Amygdala (tissue), 56 donors: ENCODE measurements around the gene PLEK.
A peak's percentile ranks its signal among the peaks of the same experiment; 100 is the strongest.
"Not testable (repeated sequence)": the region's sequence is repeated elsewhere in the genome, so short reads cannot be mapped to it uniquely, and the experiment has no call there.

Source experiments
- DNase-seq, 56 donors: peaks; one replicate each; lab custom pipeline; 2025; lab: John Stamatoyannopoulos, UW

PLEK gene

DNA sequence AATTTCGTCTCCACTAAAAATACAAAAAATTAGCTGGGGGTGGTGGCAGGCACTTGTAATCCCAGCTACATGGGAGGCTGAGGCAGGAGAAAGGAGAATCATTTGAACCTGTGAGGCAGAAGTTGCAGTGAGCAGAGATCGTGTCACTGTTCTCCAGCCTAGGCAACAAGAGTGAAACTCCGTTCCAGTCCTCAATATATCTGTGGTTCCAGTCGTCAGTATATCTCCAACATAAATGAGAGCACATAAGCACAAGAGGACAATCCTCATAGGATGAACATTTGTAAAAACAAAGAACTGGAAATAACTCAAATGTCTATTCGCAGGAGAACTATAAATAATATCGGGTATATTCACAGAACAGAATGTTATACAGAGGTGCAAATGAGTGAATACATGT lies 13.1 kb upstream of the PLEK start:
- DNase-seq, result no peak

GRCh38 chr2:68352651-68353391 lies 12.3 kb upstream of the PLEK start:
- DNase-seq, result no peak

GRCh38 chr2:68356599-68357239 lies 8.4 kb upstream of the PLEK start:
- DNase-seq, result no peak

DNA sequence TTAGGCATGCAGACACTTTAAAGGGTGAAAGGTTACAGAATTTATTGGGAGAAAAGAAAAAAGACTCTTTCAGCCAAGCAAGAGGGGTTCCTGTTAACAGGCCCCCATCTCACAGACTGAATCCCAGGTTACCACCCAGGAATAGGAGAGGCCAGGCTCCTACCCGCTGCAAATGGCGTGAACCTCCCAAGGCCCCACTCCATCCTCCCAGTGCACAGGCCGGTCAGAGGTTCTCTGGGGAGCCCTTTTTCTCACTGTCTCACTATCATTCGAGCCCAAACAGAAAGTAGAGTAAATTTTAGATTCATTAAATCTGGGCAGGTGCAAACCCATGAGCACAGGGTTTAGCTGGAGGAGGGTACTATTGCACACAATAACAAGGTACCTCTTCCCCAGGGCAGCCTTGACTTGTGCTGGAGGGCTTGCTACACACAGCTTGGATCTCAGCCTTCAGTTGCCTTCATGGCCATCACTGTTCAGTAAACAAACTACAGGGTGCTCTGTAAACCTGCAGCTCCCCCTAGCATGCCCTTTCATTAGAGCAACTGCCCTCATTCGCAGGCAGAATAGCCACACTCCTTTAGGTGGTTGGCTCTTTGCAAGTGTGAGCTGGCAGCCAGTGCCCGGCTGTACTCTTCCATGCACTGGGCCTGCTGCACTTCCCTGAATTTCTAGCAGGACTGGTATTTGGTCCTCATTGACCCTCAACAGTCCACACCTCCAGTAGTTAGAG lies 7.3 kb upstream of the PLEK start:
- peak in 23 of 56 donors; percentile 3 to 62 (median 19) for DNase-seq

- DNase-seq, result no peak
Measured at GRCh38 chr2:68359889-68360288, 5.2 kb upstream of the PLEK start.

DNA sequence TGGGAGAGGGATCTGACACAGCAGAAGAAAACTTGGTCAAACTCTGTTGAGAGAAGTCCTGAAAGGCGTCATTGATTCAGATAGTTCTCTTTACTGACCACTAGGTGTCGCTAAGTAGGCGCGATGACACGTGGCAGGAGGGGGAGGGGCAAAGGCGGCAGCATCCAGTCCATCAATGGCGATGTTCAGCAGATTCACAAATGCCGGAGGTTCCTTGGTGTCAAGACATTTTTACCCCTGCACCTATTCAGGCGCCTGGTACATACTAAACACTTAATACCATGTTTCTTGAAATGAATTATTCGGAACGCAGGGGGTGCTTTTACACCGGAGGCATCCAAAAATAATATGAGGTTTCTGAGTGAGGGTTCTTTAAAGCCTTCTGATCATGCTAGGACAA lies 3.0 kb upstream of the PLEK start:
- DNase-seq, result peak in 24 of 56 donors; percentile 4 to 55 (median 25)

DNA sequence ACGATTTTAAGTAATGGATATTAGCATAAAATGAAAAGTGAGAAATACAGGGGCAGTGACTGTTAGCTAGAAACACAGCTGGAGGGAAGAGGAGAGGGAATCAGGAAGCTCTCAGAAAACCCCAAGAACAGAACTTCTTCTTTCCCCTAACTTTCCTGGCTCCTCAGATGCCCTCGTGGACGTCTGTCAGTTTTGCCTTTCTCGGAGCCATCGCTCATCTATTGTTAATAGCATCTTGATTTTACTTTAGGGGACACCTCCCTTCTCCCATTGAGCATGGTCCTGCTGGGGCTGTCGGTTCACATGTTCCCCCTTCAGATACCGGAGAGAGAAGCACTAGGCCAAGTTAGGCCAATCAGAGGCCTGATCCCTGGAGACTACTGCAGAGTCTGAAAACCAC lies 2.3 kb upstream of the PLEK start:
- no peak for DNase-seq

GRCh38 chr2:68363721-68364120 lies 1.4 kb upstream of the PLEK start:
- DNase-seq, result no peak

DNA sequence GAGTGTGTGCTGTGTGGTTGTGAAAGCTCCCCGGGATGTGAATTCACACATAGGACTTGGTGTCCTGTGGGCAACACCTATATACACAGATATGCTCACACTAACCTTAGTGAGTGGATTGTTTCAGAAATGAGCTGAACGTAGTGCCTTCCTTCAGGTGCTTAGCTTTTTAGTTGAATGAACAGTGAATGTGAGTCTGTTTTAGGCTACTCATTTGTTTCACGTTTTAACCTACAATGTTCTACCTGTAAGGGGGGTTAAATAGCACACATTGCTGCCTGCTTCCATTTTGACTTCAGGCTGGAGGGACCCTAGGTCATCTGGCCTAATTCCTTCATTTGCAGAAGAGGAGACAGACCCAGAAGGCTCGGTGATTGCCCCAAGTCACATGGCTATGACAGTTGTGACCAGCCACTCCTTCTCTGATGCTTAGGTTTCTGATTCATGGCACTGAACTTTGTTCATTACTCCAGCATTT lies 1.0 kb downstream of the PLEK start:
- peak in 3 of 56 donors; percentile 2 to 32 (median 7) for DNase-seq

- DNase-seq, result peak in 1 of 56 donors; percentile 7
Measured at GRCh38 chr2:68367953-68368653, 3.0 kb downstream of the PLEK start.

GRCh38 chr2:68368654-68369336 lies 3.7 kb downstream of the PLEK start:
- DNase-seq, result peak in 36 of 56 donors; percentile 3 to 65 (median 28)

GRCh38 chr2:68369337-68369734 lies 4.3 kb downstream of the PLEK start:
- DNase-seq, result no peak

- DNase-seq, result no peak
Measured at GRCh38 chr2:68371138-68371537, 6.1 kb downstream of the PLEK start.

DNA sequence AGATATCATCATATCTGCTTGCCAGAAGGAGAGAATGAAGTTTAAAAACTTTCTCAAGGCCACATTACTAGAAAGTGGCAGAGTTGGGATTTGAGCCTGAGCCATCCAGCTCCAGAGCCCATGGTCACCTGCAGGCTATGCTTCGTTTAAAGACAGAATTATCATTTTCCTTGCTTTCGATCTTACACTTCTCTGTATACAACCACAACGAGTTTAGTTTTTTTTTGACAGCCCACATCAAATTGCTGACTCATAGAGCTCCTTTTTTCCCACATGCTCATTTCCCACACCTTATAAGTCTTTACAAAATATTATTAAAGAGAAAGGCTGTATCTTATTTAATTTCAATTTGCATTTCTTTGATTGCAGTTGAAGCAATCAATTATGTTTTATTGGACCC lies 6.5 kb downstream of the PLEK start:
- DNase-seq, result no peak

DNA sequence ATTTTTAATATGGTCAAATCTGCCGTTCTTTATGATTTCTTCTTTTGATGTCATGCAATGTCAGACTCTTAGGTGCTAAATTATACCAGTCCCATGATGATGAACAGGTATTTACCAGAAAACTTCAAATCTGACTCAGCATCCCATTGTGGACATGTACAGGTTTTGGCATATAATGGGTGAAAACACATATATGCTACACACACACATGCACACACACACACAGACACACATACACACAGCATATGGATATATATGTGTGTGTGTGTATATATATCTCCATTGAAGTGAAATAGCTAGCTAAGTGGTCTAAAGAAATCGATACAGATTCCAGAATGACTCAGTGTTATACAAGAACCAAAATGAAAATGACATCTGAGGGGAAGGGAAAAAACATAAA lies 7.4 kb downstream of the PLEK start:
- no peak for DNase-seq

DNA sequence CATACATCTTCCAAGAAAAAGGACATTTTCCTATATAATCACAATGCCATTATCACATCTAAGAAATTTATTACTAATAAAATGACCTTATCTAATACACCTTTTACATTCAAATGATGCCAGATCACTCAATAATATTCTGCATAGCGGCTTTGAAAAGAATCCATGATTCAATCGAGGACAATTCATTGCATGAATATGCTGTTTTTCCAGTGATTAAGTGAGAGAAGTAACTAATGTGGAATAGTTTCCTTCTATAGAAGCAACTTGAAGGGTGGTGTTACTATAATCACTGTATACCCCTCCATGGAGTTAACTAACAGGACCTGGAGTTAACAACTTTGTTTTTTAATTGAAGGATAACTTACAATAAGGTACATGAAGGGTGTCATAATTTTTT lies 9.1 kb downstream of the PLEK start:
- DNase-seq, result no peak

- DNase-seq, result no peak
Measured at GRCh38 chr2:68375582-68375981, 10.5 kb downstream of the PLEK start.

- DNase-seq, result no peak
Measured at GRCh38 chr2:68377137-68377780, 12.2 kb downstream of the PLEK start.

DNA sequence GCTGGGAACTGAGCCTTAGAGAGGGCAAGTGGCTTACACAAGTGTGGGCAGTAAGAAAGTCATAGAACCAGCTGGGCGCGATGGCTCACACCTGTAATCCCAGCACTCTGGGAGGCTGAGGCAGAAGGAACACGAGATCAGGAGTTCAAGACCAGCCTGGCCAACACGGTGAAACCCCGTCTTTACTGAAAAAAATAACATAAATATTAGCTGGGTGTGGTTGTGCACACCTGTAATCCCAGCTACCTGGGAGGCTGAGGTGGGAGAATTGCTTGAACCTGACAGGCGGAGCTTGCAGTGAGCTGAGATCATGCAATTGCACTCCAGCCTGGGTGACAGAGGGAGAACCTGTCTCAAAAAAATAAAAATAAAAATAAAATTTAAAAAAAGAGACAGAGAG lies 13.7 kb downstream of the PLEK start:
- not testable (repeated sequence) for DNase-seq
